ENCODE results near the gene CD300A.

The CD300A gene

GRCh38 chr17:74439691-74440567, 26.5 kb upstream of the CD300A start:
- DNase-seq (ENCODE audit: low spot score), result no peak

DNA sequence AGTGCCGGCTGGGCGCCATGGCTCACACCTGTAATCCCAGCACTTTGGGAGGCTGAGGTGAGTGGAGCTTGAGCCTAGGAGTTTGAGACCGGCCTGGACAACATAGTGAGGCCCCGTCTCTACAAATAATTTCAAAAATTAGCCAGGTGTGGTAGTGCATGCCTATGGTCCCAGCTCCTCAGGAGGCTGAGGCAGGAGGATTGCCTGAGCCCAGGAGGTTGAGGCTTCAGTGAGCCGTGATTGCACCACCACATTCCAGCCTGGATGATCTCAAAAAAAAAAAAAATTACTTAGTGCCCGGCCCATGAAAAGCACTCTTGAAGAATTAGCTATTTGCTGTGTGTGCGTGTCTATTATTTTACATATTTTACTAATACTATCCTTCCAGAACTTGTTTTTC, 24.9 kb upstream of the CD300A start:
- no peak for DNase-seq (ENCODE audit: low spot score)

DNA sequence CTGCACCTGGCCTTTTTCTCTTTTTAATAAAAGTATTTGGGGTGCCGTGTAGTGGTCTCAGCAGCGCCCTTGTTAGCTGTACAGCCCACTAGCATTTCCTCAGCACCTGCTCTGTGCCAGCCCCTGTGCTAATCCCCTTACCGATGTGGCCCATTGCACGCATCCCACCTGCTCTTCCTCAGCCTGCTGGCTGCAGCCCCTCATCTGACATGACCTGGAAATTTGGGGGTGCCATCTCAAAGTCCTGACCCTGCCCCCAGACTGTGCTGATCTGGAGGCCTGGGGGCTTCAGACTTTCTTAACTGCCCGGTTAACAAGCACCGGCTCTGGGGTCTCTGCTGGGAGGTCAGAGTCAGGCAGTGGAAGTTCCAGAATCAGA, 24.2 kb upstream of the CD300A start:
- DNase-seq (ENCODE audit: low spot score), result no peak

- DNase-seq (ENCODE audit: low spot score), result peak; percentile 71
These were observed 23.5 kb upstream of the CD300A start for GRCh38 chr17:74442670-74443515.

- DNase-seq (ENCODE audit: low spot score), result no peak
These were observed 22.7 kb upstream of the CD300A start for GRCh38 chr17:74443516-74444296.

GRCh38 chr17:74444406-74444805, 22.0 kb upstream of the CD300A start:
- DNase-seq (ENCODE audit: low spot score), result peak; percentile 38

DNA sequence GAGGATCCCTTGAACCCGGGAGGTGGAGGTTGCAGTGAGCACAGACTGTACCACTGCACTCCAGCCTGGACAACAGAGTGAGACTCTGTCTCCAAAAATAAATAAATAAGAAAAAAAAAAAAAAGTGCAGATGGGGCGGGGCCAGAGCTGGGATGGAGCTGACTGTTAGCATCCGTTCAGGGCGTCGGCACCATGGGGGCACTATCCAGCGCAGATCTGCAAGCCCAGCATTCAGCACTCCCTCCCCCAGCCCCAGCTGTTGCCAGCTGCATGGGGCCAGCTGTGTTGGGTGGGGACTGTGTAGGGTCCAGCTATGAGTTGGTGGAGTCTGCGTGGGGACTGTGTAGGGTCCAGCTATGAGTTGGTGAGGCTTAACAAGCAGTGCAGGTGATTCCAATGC, 21.3 kb upstream of the CD300A start:
- no peak for DNase-seq (ENCODE audit: low spot score)

- DNase-seq (ENCODE audit: low spot score), result no peak
These were observed 19.6 kb upstream of the CD300A start for GRCh38 chr17:74446551-74447500.

DNA sequence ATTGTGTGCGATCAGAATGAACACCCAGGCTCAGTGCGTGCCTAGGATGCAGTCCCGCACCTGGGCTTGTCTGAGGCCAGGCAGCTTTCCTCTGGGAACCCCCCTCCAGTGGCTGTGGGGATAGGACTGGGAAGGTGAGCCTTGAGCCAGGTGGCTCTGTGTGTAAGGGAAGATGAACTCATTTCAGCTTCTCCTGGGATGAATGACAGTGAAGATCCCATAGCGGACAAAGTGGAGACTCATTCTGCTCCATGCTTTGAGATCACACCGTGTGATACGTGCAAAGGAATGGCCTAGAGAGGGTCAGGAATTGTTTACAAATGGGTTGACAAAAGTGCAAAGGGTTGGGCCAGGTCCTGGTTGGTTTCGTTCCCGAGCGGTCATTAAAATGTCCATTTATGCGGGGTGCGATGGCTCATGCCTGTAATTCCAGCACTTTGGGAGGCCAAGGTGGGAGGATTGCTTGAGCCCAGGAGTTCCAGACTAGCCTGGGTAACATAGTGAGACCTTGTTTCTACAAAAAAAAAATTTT, 18.7 kb upstream of the CD300A start:
- no peak for DNase-seq (ENCODE audit: low spot score)

DNA sequence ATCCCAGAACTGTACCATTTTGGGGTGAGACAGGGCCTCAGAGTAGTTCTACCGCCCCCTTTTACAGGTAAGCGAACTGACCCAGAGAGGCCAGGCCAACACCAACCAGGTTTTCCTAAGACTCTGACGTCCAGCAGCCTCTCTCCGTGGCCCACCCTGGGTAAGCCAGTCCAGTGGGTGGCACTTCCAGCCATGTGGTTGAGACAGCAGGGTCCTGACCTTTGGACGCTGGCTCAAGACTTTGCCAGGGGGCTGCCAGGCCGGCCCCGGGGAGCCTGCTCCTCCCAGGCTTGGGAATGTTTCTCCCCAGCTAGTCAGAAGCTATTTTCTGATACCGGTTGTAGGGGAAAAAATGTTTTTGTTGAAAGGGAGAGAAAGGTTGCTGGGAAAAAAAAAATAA, 17.7 kb upstream of the CD300A start:
- DNase-seq (ENCODE audit: low spot score), result no peak

GRCh38 chr17:74449306-74449705, 17.1 kb upstream of the CD300A start:
- no peak for DNase-seq (ENCODE audit: low spot score)

DNA sequence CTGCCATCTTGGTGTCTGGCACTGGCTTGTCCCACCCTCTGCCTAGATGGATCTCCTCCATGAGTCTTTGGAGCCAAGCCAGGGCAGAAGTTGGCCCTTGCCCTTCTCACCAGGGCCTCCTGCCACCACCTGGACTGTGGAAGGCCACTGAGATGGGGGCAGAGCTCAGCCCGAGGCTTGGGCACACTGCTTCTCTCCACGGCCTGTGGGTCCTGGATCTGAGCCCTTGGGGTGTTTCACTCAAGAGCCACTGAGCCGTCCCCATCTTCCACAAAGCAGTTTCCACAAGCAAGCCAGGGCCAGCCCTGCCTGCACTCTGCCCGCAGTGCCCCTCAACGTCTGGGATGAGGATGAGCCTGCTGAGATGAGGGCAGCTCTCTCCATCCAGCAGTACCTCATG, 16.7 kb upstream of the CD300A start:
- no peak for DNase-seq (ENCODE audit: low spot score)

DNA sequence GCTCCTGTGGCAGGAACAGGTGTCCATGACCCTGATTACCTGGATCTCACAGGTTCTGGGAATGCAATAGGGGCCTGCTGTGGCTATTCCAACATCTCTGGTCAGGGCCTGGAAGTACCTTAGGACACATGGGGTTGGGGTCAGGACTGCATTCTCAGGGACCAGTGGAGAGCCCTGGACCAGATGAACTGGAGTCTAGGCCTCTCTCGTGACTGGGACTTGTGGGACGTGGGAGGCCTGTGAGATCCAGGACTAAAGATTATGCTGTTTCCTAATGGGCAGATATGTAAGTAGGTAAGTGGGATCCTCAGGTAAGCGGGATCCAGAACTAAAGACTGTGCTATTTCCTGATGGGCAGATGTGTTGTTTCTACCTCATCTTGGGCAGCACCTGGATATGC, 16.2 kb upstream of the CD300A start:
- DNase-seq (ENCODE audit: low spot score), result no peak

DNA sequence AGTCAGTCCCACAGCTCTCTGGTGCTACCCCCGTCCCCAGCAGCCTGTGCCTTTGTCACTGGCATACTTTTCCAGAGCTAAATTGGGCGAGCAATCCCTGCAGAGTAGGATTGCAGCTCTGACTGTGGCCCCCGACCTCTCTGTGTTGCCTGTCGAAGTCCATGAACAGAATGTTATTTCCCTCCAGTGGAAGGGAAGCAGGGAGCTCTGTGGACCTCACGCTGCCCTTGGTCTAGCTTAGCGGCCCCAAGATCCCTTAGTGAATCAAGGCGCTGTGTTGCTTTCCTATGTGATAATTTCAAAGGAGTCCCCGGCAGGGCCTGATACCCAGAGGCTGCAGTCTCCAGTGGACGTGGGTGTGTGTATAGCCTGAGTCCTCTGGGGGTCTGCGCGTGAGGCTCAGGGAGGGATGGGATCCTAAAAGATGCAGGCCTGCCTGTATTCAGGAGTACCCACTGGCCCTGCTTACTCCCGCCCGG, 15.5 kb upstream of the CD300A start:
- DNase-seq (ENCODE audit: low spot score), result no peak

DNA sequence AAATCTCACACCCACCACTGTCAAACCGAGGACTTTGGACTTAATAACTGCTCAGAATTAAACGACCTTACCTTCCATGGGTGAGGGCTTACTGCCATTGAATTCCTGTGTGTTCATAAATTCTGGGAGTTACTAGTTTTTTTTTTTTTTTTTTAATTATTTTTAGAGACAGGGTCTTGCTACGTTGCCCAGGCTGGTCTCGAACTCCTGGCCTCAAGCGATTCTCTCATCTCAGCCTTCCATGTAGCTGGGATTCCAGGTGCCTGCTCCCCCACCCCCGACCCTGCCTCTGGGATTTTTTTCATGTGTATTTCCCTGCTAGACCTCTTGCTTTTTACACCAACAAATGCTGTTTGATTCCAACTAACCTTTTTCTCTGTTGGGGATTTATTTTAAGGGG, 14.9 kb upstream of the CD300A start:
- no peak for DNase-seq (ENCODE audit: low spot score)

- DNase-seq (ENCODE audit: low spot score), result peak; percentile 29
These were observed 14.2 kb upstream of the CD300A start for GRCh38 chr17:74452033-74452840.

DNA sequence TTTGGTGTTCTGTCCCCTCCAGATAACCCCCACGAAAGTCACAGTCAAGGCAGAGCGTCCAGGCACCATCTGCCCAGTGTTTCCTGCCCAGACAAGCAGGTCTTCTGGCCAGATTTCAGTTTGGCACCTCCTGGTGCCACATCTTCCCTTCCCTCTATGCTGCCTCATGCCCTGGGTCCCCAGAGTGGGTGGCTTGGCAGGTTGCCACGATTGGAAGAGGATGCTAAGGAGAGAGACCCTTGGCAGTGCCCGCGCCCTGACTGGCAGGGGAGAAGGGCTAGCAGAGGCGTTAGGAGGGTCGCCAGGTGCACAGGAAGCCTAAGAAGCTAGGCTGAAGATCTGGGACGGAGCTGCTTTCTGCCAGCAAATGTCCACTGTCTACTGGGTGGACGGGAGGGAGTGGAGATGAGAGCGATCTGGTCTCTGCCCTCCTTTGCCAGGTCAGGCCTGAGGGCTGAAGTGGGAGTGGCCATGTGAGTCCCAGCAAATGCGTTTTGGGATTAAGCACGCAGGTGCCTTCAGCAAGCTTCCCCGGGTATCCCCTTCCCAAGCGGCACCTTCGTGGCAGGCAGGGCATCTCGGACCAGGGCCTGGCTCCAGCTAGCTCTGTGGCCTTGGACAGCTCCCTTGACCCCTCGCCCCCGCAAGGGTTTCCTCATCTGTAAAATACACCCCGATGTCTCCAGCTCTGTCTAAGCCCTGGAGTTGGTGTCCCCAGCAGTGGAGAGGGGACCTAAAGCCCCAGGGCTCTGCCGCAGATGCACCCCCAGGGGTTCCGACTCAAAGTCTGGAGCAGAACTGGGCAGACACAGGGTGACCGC, 13.4 kb upstream of the CD300A start:
- no peak for DNase-seq (ENCODE audit: low spot score)

DNA sequence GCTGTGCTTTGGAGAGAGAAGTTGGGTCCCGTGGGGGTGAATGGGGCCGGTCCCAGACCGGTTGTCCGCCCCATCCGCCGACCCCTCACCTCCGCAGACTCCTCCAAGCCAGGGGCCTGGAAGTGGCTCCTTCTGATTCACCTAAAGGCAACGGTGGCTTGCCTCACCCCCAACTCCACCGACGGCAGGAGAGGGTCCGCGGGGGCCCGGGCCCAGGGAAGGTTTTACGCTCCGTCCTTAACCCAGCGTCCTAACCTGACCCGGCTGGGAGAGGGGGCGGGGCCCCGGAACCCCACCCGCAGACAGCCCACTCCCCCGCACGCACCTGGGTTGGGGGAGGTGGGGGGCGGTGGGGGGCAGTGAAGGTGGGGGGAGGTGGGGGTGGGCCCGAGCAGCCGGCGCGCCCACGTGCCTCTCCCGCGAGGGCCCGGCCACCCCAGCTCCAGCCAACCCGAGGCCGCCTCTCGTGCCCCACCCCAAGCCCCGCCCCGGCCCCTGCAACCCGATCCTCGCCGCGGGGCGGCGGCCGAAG, 12.7 kb upstream of the CD300A start:
- DNase-seq (ENCODE audit: low spot score), result peak; percentile 100

Measured in iPS-NIHi11 (cell line).